Neural progenitor cell (in vitro differentiated cells): ENCODE measurements around the gene CDK5RAP2. TPM values are rescaled to one million over a fixed set of nuclear protein-coding genes. Genes with fewer than 3 reads are reported as not detected.

Source experiments
- DNase-seq: peaks from one replicate; pipeline ENCODE4 v3.0.0-alpha.2; 2016; ENCODE audit warnings: low spot score
- H2AFZ ChIP-seq: fragments of 200-600 bp; sonication (generic); replicated peaks from 2 replicates; pipeline ENCODE4 v1.6.1; 2016; ENCODE audit warnings: antibody characterized with exemption
- H3F3A ChIP-seq: fragments of 200-600 bp; sonication (generic); 2 replicates; pipeline ENCODE4 v1.6.1; 2016; ENCODE audit warnings: antibody characterized with exemption, low read depth
- H3K27ac ChIP-seq: fragments of 200-600 bp; sonication (generic); 2 replicates; pipeline ENCODE4 v1.5.1; 2016; ENCODE audit warnings: mild to moderate bottlenecking
- H3K27me3 ChIP-seq: fragments of 200-600 bp; sonication (generic); 2 replicates; pipeline ENCODE4 v1.6.1; 2016; ENCODE audit warnings: mild to moderate bottlenecking, moderate library complexity
- H3K36me3 ChIP-seq: fragments of 200-600 bp; sonication (generic); 2 replicates; pipeline ENCODE4 v1.5.1; 2016
- H3K4me1 ChIP-seq: fragments of 200-600 bp; sonication (generic); 2 replicates; pipeline ENCODE4 v1.6.1; 2016; ENCODE audit warnings: mixed run types
- H3K4me2 ChIP-seq: fragments of 200-600 bp; sonication (generic); 2 replicates; pipeline ENCODE4 v1.6.1; 2016
- H3K4me3 ChIP-seq: fragments of 200-600 bp; sonication (generic); 2 replicates; pipeline ENCODE4 v1.5.1; 2016
- H3K79me2 ChIP-seq: fragments of 200-600 bp; sonication (generic); 2 replicates; pipeline ENCODE4 v1.6.1; 2016; ENCODE audit warnings: low read depth
- H3K9ac ChIP-seq: fragments of 200-600 bp; sonication (generic); 2 replicates; pipeline ENCODE4 v1.6.1; 2016
- H3K9me3 ChIP-seq: fragments of 200-600 bp; sonication (generic); 2 replicates; pipeline ENCODE4 v1.5.1; 2016; ENCODE audit warnings: low read depth
- H4K20me1 ChIP-seq: fragments of 200-600 bp; sonication (generic); 2 replicates; pipeline ENCODE4 v1.6.1; 2016; ENCODE audit warnings: low read depth
- H3K27ac Mint-ChIP-seq: 3 replicates; pipeline ENCODE4 v1.8.0; 2021; ENCODE audit warnings: mixed read lengths
- H3K27me3 Mint-ChIP-seq: 2 replicates; pipeline ENCODE4 v1.8.0; 2022; ENCODE audit warnings: low read depth, mild to moderate bottlenecking, inconsistent platforms, moderate library complexity, mixed read lengths; ENCODE audit not compliant: insufficient read depth
- H3K36me3 Mint-ChIP-seq: 3 replicates; pipeline ENCODE4 v1.8.0; 2021; ENCODE audit warnings: mixed read lengths
- H3K4me1 Mint-ChIP-seq: 3 replicates; pipeline ENCODE4 v1.8.0; 2021; ENCODE audit warnings: mixed read lengths
- H3K4me3 Mint-ChIP-seq: 3 replicates; pipeline ENCODE4 v1.8.0; 2021; ENCODE audit warnings: mild to moderate bottlenecking, moderate library complexity, mixed read lengths
- H3K9me3 Mint-ChIP-seq: 3 replicates; pipeline ENCODE4 v1.8.0; 2020; ENCODE audit warnings: mixed read lengths
- EZH2 ChIP-seq: fragments of 200-600 bp; sonication (generic); IDR thresholded peaks from 2 replicates; pipeline ENCODE4 v1.6.1; 2017; ENCODE audit warnings: antibody characterized with exemption, mild to moderate bottlenecking, moderate library complexity
- EZH2phosphoT487 ChIP-seq: fragments of 200-600 bp; sonication (generic); IDR thresholded peaks from 2 replicates; pipeline ENCODE4 v1.6.1; 2017; ENCODE audit warnings: antibody characterized with exemption
- total RNA-seq: library from RNA; depleted of rRNA; stranded (reverse); fragments of >200 nt; gene quantifications from 2 replicates; pipeline ENCODE4 v1.2.3, GENCODE V29; 2015; ENCODE audit warnings: low replicate concordance
- TF ChIP-seq, protein P1 (sequence below): fragments of 200-600 bp; sonication (generic); IDR thresholded peaks from 2 replicates; pipeline ENCODE4 v1.5.1; 2017; ENCODE audit warnings: antibody characterized with exemption, mild to moderate bottlenecking

CDK5RAP2 gene
- total RNA-seq, 1 donor from 2014 or later: 62.5 TPM

DNA sequence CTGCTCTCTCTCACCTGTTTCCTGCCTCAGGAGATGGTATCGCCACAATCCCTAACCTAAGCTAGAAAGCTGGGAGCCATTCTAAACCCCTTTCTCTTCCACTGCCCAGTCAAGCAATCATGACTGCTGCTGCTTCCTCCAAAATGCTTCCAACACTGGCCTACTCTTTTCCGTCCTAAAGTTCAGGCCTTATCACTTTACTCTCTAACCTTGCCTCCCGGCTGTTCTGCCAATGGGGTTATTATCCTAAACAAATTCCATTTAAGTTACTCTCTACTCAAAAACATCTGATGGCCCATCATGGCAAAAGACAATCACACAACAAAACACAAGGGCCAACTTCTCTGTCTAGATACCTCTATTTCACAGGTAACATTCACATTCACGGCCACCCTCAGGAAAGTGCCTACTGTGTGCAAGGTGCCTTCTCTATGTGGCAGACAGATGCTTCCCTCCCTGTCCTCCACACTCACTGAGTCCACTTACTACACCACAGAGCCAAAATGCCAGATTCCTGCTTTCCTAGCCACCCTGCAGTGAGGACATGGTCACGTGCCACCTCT lies 168.0 kb downstream of the CDK5RAP2 start:
- Mint-ChIP-seq H3K4me3 (no peak overlapping the region), H3K27me3 (peaks cover 3% of the 10 kb centered on the region), H3K4me1 (peaks cover 9% of the 10 kb centered on the region), H3K36me3 (peaks cover 30% of the 10 kb centered on the region), H3K9me3 (no peaks in the 10 kb centered on the region), H3K27ac (no peak overlapping the region)
- Histone ChIP-seq H2AFZ (no peak overlapping the region), H4K20me1 (peaks cover 36% of the 10 kb centered on the region), H3K4me3 (no peak overlapping the region), H3K27me3 (no peaks in the 10 kb centered on the region), H3F3A (peaks cover 34% of the 10 kb centered on the region), H3K4me1 (peaks cover 39% of the 10 kb centered on the region), H3K79me2 (no peaks in the 10 kb centered on the region), H3K27ac (peak overlapping the region; percentile 81), H3K9ac (no peak overlapping the region), H3K9me3 (no peaks in the 10 kb centered on the region), H3K36me3 (no peaks in the 10 kb centered on the region), H3K4me2 (peak overlapping the region; percentile 72)
- no peak for DNase-seq
- TF ChIP-seq EZH2: no peak
- TF ChIP-seq EZH2phosphoT487: no peak
- TF ChIP-seq, protein P1, sequence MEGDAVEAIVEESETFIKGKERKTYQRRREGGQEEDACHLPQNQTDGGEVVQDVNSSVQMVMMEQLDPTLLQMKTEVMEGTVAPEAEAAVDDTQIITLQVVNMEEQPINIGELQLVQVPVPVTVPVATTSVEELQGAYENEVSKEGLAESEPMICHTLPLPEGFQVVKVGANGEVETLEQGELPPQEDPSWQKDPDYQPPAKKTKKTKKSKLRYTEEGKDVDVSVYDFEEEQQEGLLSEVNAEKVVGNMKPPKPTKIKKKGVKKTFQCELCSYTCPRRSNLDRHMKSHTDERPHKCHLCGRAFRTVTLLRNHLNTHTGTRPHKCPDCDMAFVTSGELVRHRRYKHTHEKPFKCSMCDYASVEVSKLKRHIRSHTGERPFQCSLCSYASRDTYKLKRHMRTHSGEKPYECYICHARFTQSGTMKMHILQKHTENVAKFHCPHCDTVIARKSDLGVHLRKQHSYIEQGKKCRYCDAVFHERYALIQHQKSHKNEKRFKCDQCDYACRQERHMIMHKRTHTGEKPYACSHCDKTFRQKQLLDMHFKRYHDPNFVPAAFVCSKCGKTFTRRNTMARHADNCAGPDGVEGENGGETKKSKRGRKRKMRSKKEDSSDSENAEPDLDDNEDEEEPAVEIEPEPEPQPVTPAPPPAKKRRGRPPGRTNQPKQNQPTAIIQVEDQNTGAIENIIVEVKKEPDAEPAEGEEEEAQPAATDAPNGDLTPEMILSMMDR: no peak

DNA sequence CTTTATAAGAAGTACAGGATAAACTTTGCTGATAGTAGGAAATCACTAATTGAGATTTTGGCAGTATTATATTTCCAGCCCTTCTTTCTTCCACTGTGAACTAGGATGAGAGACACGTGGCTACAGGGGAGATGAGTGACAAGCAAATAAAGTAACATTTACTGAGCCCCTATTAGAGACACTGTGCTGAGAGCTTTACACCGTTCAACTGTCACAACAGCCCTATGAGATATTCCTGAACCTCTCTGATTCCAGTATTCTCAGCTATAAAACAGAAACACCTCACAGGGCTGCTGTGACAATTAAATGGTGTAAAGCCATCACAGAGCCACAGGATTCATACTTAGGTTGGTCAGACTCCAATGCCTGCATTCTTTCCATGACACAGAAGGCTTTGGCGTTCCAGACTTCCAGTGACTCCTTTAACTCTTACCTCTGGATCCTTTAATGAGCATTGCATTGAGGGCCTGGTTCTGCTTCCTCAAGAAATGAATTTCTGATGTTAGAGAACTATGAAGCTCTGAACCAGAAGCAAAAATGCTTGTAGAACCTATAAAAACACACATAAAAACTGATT lies 169.0 kb downstream of the CDK5RAP2 start:
- Histone ChIP-seq H3K27ac (no peak overlapping the region), H3K4me2 (no peak overlapping the region)
- no peak overlapping the region for H3K27ac Mint-ChIP-seq

DNA sequence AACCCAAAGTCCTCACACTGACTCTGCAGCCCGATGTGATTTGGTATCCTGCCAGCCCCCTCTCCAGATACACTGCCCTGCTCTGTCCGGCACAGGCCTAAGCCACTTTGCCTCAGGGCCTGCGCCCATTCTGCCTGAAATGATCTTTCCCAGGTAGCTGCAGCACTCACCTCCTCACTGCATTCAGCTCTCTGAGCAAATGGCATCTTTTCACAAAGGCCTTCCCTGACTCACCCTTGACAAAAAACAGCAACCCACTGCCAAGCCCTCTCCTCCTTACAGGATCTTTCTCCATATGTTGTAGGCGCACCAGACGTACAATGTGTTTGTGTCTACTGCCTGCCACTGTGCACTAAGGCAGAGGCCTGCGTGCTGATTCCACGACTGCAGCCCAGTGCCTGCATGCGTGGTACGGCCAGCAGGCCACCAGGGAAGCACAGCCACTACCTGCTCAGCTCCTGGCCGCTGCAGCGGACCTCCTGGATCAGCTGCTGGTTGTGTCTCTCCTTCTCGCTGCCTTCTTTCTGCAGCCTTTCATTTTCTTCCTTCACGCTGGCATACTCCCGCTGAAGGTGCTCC lies 171.2 kb downstream of the CDK5RAP2 start:
- H4K20me1 ChIP-seq: peaks cover 24% of the 10 kb centered on the region
- Mint-ChIP-seq H3K9me3 (no peaks in the 10 kb centered on the region), H3K27me3 (peaks cover 3% of the 10 kb centered on the region), H3K4me1 (peaks cover 9% of the 10 kb centered on the region), H3K36me3 (peaks cover 41% of the 10 kb centered on the region), H3K4me3 (no peak overlapping the region), H3K27ac (no peak overlapping the region)
- H3K4me1 ChIP-seq: peaks cover 14% of the 10 kb centered on the region
- no peaks in the 10 kb centered on the region for H3K27me3 ChIP-seq
- no peak overlapping the region for H3K4me2 ChIP-seq
- no peak for DNase-seq
- H3K36me3 ChIP-seq: no peaks in the 10 kb centered on the region
- no peak overlapping the region for H2AFZ ChIP-seq
- H3K79me2 ChIP-seq: no peaks in the 10 kb centered on the region
- no peak overlapping the region for H3K27ac ChIP-seq
- H3K9ac ChIP-seq: no peak overlapping the region
- TF ChIP-seq, protein P1: no peak
- no peak for TF ChIP-seq EZH2
- TF ChIP-seq EZH2phosphoT487: no peak
- H3K4me3 ChIP-seq: no peak overlapping the region
- peaks cover 16% of the 10 kb centered on the region for H3F3A ChIP-seq
- H3K9me3 ChIP-seq: no peaks in the 10 kb centered on the region

More for the DNA sequence above, 169.0 kb downstream of the CDK5RAP2 start:
- H3K36me3 ChIP-seq: no peaks in the 10 kb centered on the region
- H3K79me2 ChIP-seq: no peaks in the 10 kb centered on the region
- no peak overlapping the region for H3K4me3 Mint-ChIP-seq
- H3F3A ChIP-seq: peaks cover 34% of the 10 kb centered on the region
- H3K9me3 ChIP-seq: no peaks in the 10 kb centered on the region
- H3K4me1 ChIP-seq: peaks cover 34% of the 10 kb centered on the region
- no peak for DNase-seq
- peaks cover 3% of the 10 kb centered on the region for H3K27me3 Mint-ChIP-seq
- TF ChIP-seq, protein P1: no peak
- no peak for TF ChIP-seq EZH2
- TF ChIP-seq EZH2phosphoT487: no peak
- no peak overlapping the region for H2AFZ ChIP-seq
- no peaks in the 10 kb centered on the region for H3K9me3 Mint-ChIP-seq
- H3K4me3 ChIP-seq: no peak overlapping the region
- peaks cover 9% of the 10 kb centered on the region for H3K4me1 Mint-ChIP-seq
- H3K36me3 Mint-ChIP-seq: peaks cover 31% of the 10 kb centered on the region
- H3K9ac ChIP-seq: no peak overlapping the region
- no peaks in the 10 kb centered on the region for H3K27me3 ChIP-seq
- peaks cover 34% of the 10 kb centered on the region for H4K20me1 ChIP-seq
